Adrenal gland (tissue), 12 donors: ENCODE results near the gene JAK3. TPM values are rescaled to one million over a fixed set of nuclear protein-coding genes. Genes with fewer than 3 reads are reported as not detected.

Experiments
- DNase-seq, 7 donors: peaks; one replicate each; pipeline ENCODE4 v3.0.0-alpha.2; 2019 to 2020
- H3K27ac ChIP-seq, 5 donors: fragments of 200-600 bp; sonication (generic) in 4 of 5; 1 replicate in 3 of 5; 2 replicates in 2 of 5; pipeline versions ENCODE4 v1.5.1 to v1.8.0; 2016 to 2020; ENCODE audit warnings: mild to moderate bottlenecking in 1 of 5
- H3K27me3 ChIP-seq: fragments of 200-600 bp; 2 replicates; pipeline ENCODE4 v1.8.0; 2021
- H3K36me3 ChIP-seq, 2 donors: fragments of 200-600 bp; replicated peaks in 1 of 2; 1 replicate in 1 of 2; 2 replicates in 1 of 2; pipeline versions ENCODE4 v1.5.1 to v1.8.0; 2018 to 2022
- H3K4me1 ChIP-seq, 2 donors: fragments of 200-600 bp; replicated peaks in 1 of 2; 1 replicate in 1 of 2; 2 replicates in 1 of 2; pipeline versions ENCODE4 v1.5.1 to v1.8.0; 2018 to 2021
- H3K4me3 ChIP-seq, 4 donors: fragments of 200-600 bp; sonication (generic) in 3 of 4; one replicate each; pipeline ENCODE4 v1.5.1; 2016 to 2018
- H3K9me3 ChIP-seq, 3 donors: fragments of 200-600 bp; sonication (generic) in 1 of 3; replicated peaks in 1 of 3; 1 replicate in 2 of 3; 2 replicates in 1 of 3; pipeline versions ENCODE4 v1.5.1 to v1.8.0; 2016 to 2021
- POLR2A ChIP-seq, 2 donors: fragments of 450-650 bp; IDR thresholded peaks; one replicate each; pipeline ENCODE4 v1.6.1; 2017; ENCODE audit warnings: antibody characterized with exemption in 2 of 2, mild to moderate bottlenecking in 2 of 2, moderate library complexity in 1 of 2
- WGBS, 4 donors: extraction: QIAGEN DNeasy Blood & Tissue Kit in 2 of 4; methylation state at CpG; one replicate each; pipeline versions ENCODE4 v1.1.5 to v1.1.7; 2013 to 2017; 5-methylcytosine and 5-hydroxymethylcytosine counted together
- intact Hi-C, 2 donors: fragments of 100-400 bp; cut with DNase I; formaldehyde crosslinking; loops; one replicate each; pipeline versions ENCODE4 v1.14.1 to v1.15.0; 2022 to 2023
- polyA plus RNA-seq, 3 donors: library from polyadenylated mRNA; stranded (reverse); fragments of 200-250 nt in 2 of 3; fragments of 350-450 nt in 1 of 3; fragmentation: Illumina TruSeq in 1 of 3; extraction: RNeasy Lipid Tissue Mini Kit (QIAGEN cat#74804) in 1 of 3; gene quantifications; one replicate each; pipeline ENCODE4 v1.2.3, GENCODE V29; 2013 to 2014
- total RNA-seq, 9 donors: library from RNA; depleted of rRNA in 4 of 9; stranded (reverse); fragments of >200 nt in 4 of 9; fragments of 120-200 nt in 1 of 9; fragmentation: NEBNext Ultra II Directional in 1 of 9; extraction: Animal tissue kit (Norgen Biotek cat#: 25700) in 1 of 9; gene quantifications; one replicate each; pipeline versions ENCODE4 v1.1.0 to v1.2.4, GENCODE V29; 2013 to 2023
- TF ChIP-seq, protein P1 (sequence below), 6 experiments: fragments of 450-650 bp in 4 of 6; fragments of 200-600 bp in 2 of 6; sonication (generic) in 1 of 6; IDR thresholded peaks; 1 replicate in 5 of 6; 2 replicates in 1 of 6; pipeline versions ENCODE4 v1.5.1 to v1.8.0; 2016 to 2021; ENCODE audit warnings: antibody characterized with exemption in 6 of 6, mild to moderate bottlenecking in 2 of 6, moderate library complexity in 1 of 6
- donor health status: healthy with polysubstance abuse.
- donor health status: Bipolar disorder and iron deficiency.
- donor health status: DM: yes; HTN: yes; CAD: no.
- donor health status: DM: no; HTN: no; CAD: no.
- donor health status: DM: no; HTN: no; CAD: no.
- donor health status: DM: yes; HTN: yes; CAD: no.

Gene JAK3
- total and polyA plus RNA-seq, 12 donors: 1.8 to 15.5 (median 7.9) TPM

DNA sequence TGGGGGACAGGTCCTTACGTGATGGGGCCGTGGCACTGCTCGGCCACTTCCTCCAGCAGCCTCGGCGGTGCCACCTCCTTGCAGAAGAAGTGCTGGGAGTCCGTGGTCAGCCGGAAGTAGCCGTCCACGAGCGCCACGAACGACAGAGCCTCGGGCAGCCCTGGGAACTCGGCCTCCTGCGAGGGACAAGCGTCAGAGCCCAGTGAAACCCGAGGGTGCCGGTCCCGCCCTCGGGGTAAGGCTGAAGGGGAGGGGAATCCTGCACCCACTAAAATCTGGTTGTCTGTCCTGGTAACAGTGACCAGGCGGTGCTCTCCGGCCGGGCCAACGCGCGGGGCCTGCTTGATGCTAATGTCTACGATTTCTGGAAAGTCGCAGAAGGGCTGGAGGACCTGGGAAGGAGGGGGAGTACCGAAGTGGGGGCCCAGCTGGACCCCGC lies 6.4 kb downstream of the JAK3 start:
- peaks cover 0 to 8% of the 10 kb centered on the region in 2 donors for H3K36me3 ChIP-seq
- intact Hi-C loops: no loop called here
- DNase-seq: no peak
- TF ChIP-seq POLR2A (IDR thresholded peaks at IDR 0.05): no peak
- TF ChIP-seq, protein P1, sequence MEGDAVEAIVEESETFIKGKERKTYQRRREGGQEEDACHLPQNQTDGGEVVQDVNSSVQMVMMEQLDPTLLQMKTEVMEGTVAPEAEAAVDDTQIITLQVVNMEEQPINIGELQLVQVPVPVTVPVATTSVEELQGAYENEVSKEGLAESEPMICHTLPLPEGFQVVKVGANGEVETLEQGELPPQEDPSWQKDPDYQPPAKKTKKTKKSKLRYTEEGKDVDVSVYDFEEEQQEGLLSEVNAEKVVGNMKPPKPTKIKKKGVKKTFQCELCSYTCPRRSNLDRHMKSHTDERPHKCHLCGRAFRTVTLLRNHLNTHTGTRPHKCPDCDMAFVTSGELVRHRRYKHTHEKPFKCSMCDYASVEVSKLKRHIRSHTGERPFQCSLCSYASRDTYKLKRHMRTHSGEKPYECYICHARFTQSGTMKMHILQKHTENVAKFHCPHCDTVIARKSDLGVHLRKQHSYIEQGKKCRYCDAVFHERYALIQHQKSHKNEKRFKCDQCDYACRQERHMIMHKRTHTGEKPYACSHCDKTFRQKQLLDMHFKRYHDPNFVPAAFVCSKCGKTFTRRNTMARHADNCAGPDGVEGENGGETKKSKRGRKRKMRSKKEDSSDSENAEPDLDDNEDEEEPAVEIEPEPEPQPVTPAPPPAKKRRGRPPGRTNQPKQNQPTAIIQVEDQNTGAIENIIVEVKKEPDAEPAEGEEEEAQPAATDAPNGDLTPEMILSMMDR (IDR thresholded peaks at IDR 0.05): no peak
- no peaks in the 10 kb centered on the region for H3K27me3 ChIP-seq
- no peak overlapping the region for H3K4me3 ChIP-seq
- WGBS, 4 donors: 30 to 51% (median 38%) methylated on average over 8 to 30 of the region's 30 CpGs
- H3K4me1 ChIP-seq: peaks cover 0 to 4% of the 10 kb centered on the region in 2 donors
- peak overlapping the region in 1 of 5 donors; percentile 69 for H3K27ac ChIP-seq
- no peaks in the 10 kb centered on the region for H3K9me3 ChIP-seq

DNA sequence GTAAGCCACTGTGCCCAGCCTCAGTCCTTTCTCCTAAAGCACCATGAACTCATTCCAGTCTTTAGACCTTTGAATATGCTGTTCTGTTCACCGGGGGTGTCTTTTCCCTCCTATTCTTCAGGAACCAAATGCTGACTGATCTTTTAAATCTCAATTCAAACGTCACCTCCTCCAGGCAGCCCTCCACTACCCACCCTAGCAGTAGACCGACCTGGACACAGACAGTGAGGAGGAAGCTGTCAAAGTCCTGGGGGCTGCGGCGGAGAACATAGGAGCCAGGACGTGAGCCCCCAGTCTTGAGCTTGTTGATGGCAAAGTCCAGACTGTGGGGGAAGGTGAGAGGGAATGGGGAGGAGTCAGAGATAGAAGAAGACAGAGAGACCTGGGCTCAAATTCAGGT lies 7.8 kb downstream of the JAK3 start:
- no peak for DNase-seq
- H3K9me3 ChIP-seq: no peaks in the 10 kb centered on the region
- peaks cover 0 to 8% of the 10 kb centered on the region in 2 donors for H3K36me3 ChIP-seq
- no peak overlapping the region for H3K27ac ChIP-seq
- H3K27me3 ChIP-seq: no peaks in the 10 kb centered on the region
- 80 to 89% (median 85%) methylated on average over 6 of the region's 6 CpGs for WGBS, 4 donors
- no peak overlapping the region for H3K4me3 ChIP-seq
- H3K4me1 ChIP-seq: peaks cover 0 to 4% of the 10 kb centered on the region in 2 donors
- TF ChIP-seq, protein P1 (IDR thresholded peaks at IDR 0.05): no peak
- TF ChIP-seq POLR2A (IDR thresholded peaks at IDR 0.05): no peak
- intact Hi-C loops: no loop called here

DNA sequence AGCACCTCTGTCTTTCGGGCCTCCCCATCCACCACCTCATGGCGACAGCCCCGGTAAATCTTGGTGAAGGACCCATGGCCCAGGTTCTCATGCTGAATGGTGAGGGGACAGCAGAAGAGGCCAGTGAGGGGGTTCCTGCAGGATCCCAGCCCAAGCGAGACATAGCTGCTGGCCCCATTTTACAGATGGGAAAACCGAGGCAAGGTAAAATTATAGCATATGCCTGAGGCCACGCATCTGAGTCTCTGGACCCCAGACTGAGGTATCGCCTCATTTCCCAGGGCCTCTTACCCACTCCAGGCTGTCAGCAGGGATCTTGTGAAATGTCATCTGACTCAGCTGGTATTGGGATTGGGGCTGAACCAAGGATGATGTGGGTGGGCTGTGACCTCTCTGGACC lies 9.8 kb downstream of the JAK3 start:
- H3K4me1 ChIP-seq: peaks cover 0 to 4% of the 10 kb centered on the region in 2 donors
- H3K27ac ChIP-seq: no peak overlapping the region
- WGBS, 4 donors: 80 to 96% (median 89%) methylated on average over 3 to 7 of the region's 7 CpGs
- no peak for DNase-seq
- no peaks in the 10 kb centered on the region for H3K9me3 ChIP-seq
- intact Hi-C loops: no loop called here
- H3K36me3 ChIP-seq: peaks cover 0 to 8% of the 10 kb centered on the region in 2 donors
- TF ChIP-seq POLR2A (IDR thresholded peaks at IDR 0.05): no peak
- TF ChIP-seq, protein P1 (IDR thresholded peaks at IDR 0.05): no peak
- no peaks in the 10 kb centered on the region for H3K27me3 ChIP-seq
- H3K4me3 ChIP-seq: no peak overlapping the region

DNA sequence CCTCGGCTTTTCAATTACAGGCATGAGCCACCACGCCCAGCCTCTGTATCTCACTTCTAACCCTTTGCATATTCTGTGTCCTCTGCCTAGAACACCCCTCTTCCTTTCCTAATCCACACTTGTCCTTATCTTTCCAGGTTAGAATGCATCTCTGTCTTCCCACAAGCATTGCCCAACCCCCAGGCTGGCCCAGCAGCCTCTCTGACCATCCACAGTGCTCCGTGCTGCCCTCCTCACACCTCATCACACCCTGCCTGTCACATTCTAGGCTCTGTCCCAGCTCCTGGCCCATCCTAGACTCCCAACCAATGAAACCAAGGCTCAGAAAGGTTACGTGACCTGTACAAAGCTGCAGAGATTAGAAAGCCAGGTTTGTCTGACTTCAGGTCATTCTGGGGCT lies 11.3 kb downstream of the JAK3 start:
- Histone ChIP-seq H3K27me3 (no peaks in the 10 kb centered on the region), H3K27ac (no peak overlapping the region), H3K4me1 (no peaks in the 10 kb centered on the region), H3K4me3 (no peak overlapping the region), H3K36me3 (peaks cover 0 to 21% of the 10 kb centered on the region in 2 donors), H3K9me3 (no peaks in the 10 kb centered on the region)
- no peak for DNase-seq
- WGBS, 4 donors: 64 to 81% (median 75%) methylated on average over 4 of the region's 4 CpGs
- TF ChIP-seq, protein P1 (IDR thresholded peaks at IDR 0.05): no peak
- no peak for TF ChIP-seq POLR2A (IDR thresholded peaks at IDR 0.05)
- intact Hi-C loops: no loop called here
